Neutrophil (primary cell): Measurements from ENCODE around the gene ADCY5.

Experiments used
- H3K27ac ChIP-seq: fragments of 200-600 bp; sonication (generic); 2 replicates; pipeline ENCODE4 v1.5.1; 2016; ENCODE audit warnings: mild to moderate bottlenecking, moderate library complexity
- H3K27me3 ChIP-seq: fragments of 200-600 bp; sonication (generic); 2 replicates; pipeline ENCODE4 v1.6.0; 2016; ENCODE audit warnings: mild to moderate bottlenecking
- H3K36me3 ChIP-seq: fragments of 200-600 bp; sonication (generic); 2 replicates; pipeline ENCODE4 v1.5.1; 2017
- H3K4me1 ChIP-seq, 2 experiments: fragments of 200-600 bp in 1 of 2; sonication (generic) in 1 of 2; 1 replicate in 1 of 2; 2 replicates in 1 of 2; pipeline versions ENCODE4 v1.5.1 to v1.6.1; 2013 to 2016; ENCODE audit warnings: low read depth in 1 of 2, low read length in 1 of 2, mild to moderate bottlenecking in 1 of 2, moderate library complexity in 1 of 2; ENCODE audit not compliant: control insufficient read depth in 1 of 2, insufficient read depth in 1 of 2
- H3K4me3 ChIP-seq, 2 experiments: fragments of 200-600 bp in 1 of 2; sonication (generic) in 1 of 2; 1 replicate in 1 of 2; 2 replicates in 1 of 2; pipeline ENCODE4 v1.5.1; 2013 to 2016; ENCODE audit warnings: low read depth in 1 of 2, low read length in 1 of 2, mild to moderate bottlenecking in 1 of 2, moderate library complexity in 1 of 2
- H3K9me3 ChIP-seq: fragments of 200-600 bp; sonication (generic); 2 replicates; pipeline ENCODE4 v1.5.1; 2016
- CTCF ChIP-seq: fragments of 200-600 bp; sonication (generic); IDR thresholded peaks from 2 replicates; pipeline ENCODE4 v1.5.1; 2016; ENCODE audit warnings: antibody characterized with exemption

ADCY5 gene

GRCh38 chr3:123353227-123353849 is 95.6 kb downstream of the ADCY5 start:
- Histone ChIP-seq H3K27me3 (peaks cover 16% of the 10 kb centered on the region), H3K27ac (no peak overlapping the region), H3K4me3 (no peak overlapping the region), H3K36me3 (no peaks in the 10 kb centered on the region), H3K9me3 (no peaks in the 10 kb centered on the region), H3K4me1 (no peaks in the 10 kb centered on the region)
- no peak for TF ChIP-seq CTCF

- Histone ChIP-seq H3K36me3 (no peaks in the 10 kb centered on the region), H3K27ac (no peak overlapping the region), H3K4me1 (no peaks in the 10 kb centered on the region), H3K9me3 (no peaks in the 10 kb centered on the region), H3K27me3 (peaks cover 13% of the 10 kb centered on the region), H3K4me3 (no peak overlapping the region)
- no peak for TF ChIP-seq CTCF
These were observed 96.7 kb downstream of the ADCY5 start for GRCh38 chr3:123352134-123352554.

- H3K4me3 ChIP-seq: no peak overlapping the region
- no peaks in the 10 kb centered on the region for H3K4me1 ChIP-seq
- no peak overlapping the region for H3K27ac ChIP-seq
- no peak for TF ChIP-seq CTCF
- peaks cover 18% of the 10 kb centered on the region for H3K27me3 ChIP-seq
- no peaks in the 10 kb centered on the region for H3K9me3 ChIP-seq
- no peaks in the 10 kb centered on the region for H3K36me3 ChIP-seq
These were observed 97.4 kb downstream of the ADCY5 start for GRCh38 chr3:123351501-123351900.

GRCh38 chr3:123350971-123351370 is 97.9 kb downstream of the ADCY5 start:
- H3K4me3 ChIP-seq: no peak overlapping the region
- peaks cover 18% of the 10 kb centered on the region for H3K27me3 ChIP-seq
- no peak for TF ChIP-seq CTCF
- no peaks in the 10 kb centered on the region for H3K4me1 ChIP-seq
- no peaks in the 10 kb centered on the region for H3K9me3 ChIP-seq
- H3K36me3 ChIP-seq: no peaks in the 10 kb centered on the region
- H3K27ac ChIP-seq: no peak overlapping the region

- Histone ChIP-seq H3K36me3 (no peaks in the 10 kb centered on the region), H3K27ac (no peak overlapping the region), H3K4me1 (no peaks in the 10 kb centered on the region), H3K9me3 (no peaks in the 10 kb centered on the region), H3K27me3 (peaks cover 18% of the 10 kb centered on the region), H3K4me3 (no peak overlapping the region)
- no peak for TF ChIP-seq CTCF
These were observed 99.1 kb downstream of the ADCY5 start for GRCh38 chr3:123349566-123350435.
